Measurements from ENCODE around the gene KEL.
A peak's percentile ranks its signal among the peaks of the same experiment; 100 is the strongest.

KEL gene

DNA sequence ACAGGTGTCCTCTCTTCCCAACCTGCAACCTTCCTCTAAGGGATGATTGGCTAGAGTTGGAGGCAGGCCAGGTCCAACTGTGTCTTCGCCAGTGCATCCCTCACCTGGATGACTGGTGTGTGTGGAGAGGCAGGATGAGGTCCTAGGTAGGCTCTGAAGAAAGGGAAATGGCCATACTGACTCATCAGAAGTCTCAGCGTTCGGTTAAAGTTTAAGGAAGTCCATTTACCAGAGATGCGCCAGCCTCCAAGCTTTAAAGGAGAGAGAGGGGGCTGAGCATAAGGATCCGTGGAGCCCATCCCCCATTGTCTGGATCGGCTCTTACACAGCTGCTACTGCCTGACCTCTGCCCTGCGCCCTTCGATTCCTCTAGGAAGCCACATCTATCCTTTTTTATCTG is 4.4 kb downstream of the KEL start:
- no peak for DNase-seq
- Mint-ChIP-seq H3K27ac (no peak overlapping the region), H3K27me3 (ENCODE audit: low read depth, poor library complexity) (peaks cover 15% of the 10 kb centered on the region), H3K4me1 (no peaks in the 10 kb centered on the region), H3K36me3 (ENCODE audit: low read depth) (peaks cover 13% of the 10 kb centered on the region), H3K4me3 (no peak overlapping the region), H3K9me3 (peaks cover 23% of the 10 kb centered on the region)
- TF ChIP-seq, protein P1, sequence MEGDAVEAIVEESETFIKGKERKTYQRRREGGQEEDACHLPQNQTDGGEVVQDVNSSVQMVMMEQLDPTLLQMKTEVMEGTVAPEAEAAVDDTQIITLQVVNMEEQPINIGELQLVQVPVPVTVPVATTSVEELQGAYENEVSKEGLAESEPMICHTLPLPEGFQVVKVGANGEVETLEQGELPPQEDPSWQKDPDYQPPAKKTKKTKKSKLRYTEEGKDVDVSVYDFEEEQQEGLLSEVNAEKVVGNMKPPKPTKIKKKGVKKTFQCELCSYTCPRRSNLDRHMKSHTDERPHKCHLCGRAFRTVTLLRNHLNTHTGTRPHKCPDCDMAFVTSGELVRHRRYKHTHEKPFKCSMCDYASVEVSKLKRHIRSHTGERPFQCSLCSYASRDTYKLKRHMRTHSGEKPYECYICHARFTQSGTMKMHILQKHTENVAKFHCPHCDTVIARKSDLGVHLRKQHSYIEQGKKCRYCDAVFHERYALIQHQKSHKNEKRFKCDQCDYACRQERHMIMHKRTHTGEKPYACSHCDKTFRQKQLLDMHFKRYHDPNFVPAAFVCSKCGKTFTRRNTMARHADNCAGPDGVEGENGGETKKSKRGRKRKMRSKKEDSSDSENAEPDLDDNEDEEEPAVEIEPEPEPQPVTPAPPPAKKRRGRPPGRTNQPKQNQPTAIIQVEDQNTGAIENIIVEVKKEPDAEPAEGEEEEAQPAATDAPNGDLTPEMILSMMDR (IDR thresholded peaks at IDR 0.05): no peak

DNA sequence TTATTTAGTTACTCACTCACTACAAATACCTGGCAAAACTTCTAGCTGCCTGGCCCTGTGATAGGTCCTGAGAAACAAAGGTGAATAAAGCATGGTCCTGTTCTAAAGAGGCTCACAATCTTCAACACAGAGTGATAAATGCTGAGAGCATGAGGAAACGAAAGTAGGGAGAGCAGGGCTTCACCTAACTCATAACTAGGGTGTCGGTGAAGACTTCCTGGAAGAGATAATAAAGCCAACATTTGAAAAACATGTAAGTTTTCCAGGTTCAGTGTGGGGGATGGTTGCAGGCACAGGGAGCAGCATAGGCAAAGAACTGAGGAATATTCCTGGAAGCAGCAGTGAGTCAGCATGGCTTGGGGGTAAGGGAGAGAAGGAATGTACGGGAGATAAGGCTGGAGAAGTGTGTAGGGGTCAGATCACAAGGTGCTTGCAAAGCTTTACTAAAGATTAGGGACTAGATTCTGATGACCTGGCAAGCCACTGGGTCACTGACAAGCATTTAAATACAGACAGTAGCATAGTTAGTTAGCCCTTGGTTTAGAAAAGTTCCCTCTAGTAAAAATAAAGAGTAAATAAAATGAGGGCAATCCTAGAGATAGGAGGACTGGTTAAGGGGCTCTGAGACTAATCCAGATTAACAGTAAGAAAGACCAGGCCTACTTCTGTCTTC is 5.1 kb downstream of the KEL start:
- Mint-ChIP-seq H3K27ac (no peak overlapping the region), H3K4me3 (no peak overlapping the region), H3K27me3 (ENCODE audit: low read depth, poor library complexity) (peaks cover 15% of the 10 kb centered on the region), H3K36me3 (ENCODE audit: low read depth) (peaks cover 13% of the 10 kb centered on the region), H3K4me1 (no peaks in the 10 kb centered on the region), H3K9me3 (peaks cover 23% of the 10 kb centered on the region)
- no peak for DNase-seq
- TF ChIP-seq, protein P1 (IDR thresholded peaks at IDR 0.05): no peak

DNA sequence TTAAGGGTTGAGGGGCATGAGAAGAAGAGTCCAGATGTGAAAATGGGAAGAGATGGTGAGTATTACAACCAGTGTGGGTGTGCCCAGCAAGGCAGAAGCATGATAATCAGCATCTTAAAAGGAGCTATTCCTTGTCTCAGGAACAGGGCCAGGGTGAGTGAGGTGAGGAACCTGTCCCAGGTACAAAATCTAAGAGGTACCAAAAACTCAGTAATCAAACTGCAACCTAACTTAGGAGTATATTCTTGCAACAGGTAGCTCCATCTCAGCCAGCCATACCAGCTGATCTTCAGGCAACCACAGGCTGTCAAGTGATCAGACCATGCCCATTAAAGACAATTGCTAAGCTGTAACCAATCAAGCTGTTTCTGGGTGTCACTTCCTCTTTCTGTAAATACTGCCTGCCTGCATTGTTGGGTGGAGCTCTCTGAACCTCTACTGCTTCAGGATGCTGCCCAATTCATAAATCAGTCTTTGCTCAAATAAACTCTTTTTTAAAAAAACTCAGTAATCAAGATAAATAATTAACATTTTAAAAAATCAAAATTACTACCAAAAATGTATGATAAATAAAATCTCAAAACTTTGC is 7.4 kb downstream of the KEL start:
- Mint-ChIP-seq H3K27ac (no peak overlapping the region), H3K4me1 (no peaks in the 10 kb centered on the region), H3K36me3 (ENCODE audit: low read depth) (peaks cover 13% of the 10 kb centered on the region), H3K27me3 (ENCODE audit: low read depth, poor library complexity) (peaks cover 12% of the 10 kb centered on the region), H3K4me3 (no peak overlapping the region), H3K9me3 (peaks cover 23% of the 10 kb centered on the region)
- TF ChIP-seq, protein P1 (IDR thresholded peaks at IDR 0.05): no peak
- no peak for DNase-seq

DNA sequence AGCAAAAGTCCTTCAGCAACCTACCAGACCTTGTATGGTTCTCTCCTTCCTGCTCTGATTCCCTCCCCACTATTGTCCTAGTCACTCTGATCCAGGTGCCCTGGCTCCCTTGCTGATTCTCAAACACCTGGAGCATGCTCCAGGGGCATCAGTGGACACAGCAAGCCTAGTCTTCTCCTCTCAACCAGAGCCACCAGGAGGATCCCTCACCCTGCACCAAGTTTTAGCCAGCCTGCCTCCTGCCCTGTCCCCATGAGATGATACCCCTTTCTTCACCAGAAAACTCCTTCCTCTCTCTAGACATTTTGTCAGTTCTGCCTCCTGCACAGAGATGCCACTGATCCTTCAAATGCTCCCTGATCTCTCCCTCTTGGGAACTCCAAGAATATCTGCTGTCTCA is 11.9 kb downstream of the KEL start:
- TF ChIP-seq, protein P1 (IDR thresholded peaks at IDR 0.05): no peak
- Mint-ChIP-seq H3K36me3 (ENCODE audit: low read depth) (peaks cover 7% of the 10 kb centered on the region), H3K4me3 (no peak overlapping the region)

DNA sequence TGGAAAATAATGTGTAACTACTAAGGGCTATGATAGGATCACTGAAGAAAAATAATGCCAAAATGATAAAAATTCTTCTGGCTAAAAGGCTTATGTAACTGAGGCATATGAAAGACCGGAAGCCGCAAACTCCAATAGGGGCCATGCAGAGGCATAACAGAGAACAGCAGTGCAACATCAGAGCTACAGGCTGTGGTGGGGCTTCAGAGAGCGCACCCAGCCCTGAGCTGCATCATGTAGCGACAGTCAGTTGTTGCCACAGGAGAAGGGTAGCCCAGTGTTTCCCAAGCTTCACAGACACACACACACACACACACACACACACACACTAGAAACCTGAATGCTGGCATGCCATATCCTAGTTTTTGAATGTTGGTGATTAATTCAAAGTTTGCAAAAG is 13.6 kb downstream of the KEL start:
- TF ChIP-seq, protein P1 (IDR thresholded peaks at IDR 0.05): no peak
- DNase-seq: no peak
- no peaks in the 10 kb centered on the region for H3K9me3 Mint-ChIP-seq
- H3K36me3 Mint-ChIP-seq (ENCODE audit: low read depth): no peaks in the 10 kb centered on the region
- H3K4me3 Mint-ChIP-seq: no peak overlapping the region
- H3K4me1 Mint-ChIP-seq: peaks cover 8% of the 10 kb centered on the region
- peaks cover 15% of the 10 kb centered on the region for H3K27me3 Mint-ChIP-seq (ENCODE audit: low read depth, poor library complexity)
- no peak overlapping the region for H3K27ac Mint-ChIP-seq

More for the DNA sequence above, 11.9 kb downstream of the KEL start:
- Mint-ChIP-seq H3K4me1 (no peaks in the 10 kb centered on the region), H3K27me3 (ENCODE audit: low read depth, poor library complexity) (peaks cover 16% of the 10 kb centered on the region), H3K27ac (no peak overlapping the region), H3K9me3 (peaks cover 10% of the 10 kb centered on the region)
- no peak for DNase-seq

DNA sequence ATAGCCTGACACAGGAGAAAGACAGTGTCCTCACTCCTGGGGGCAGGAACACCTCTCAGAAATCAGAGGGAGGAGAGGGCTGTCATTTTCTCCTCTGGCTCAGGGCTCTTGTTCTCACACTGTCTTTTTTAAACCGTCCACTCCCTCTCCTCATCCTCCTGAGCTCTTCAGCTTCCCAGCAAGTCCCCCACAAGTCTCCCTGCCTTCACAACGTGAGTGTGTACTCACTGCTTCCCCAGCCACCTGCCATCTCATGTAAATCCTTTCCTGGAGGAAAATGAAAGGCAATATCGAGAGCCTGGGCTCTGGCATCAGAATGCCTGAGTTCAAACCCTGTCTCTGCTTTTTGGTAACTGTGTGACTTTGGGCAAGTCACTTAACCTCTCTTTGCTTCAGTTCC is 17.2 kb downstream of the KEL start:
- TF ChIP-seq, protein P1 (IDR thresholded peaks at IDR 0.05): no peak
- H3K9me3 Mint-ChIP-seq: no peaks in the 10 kb centered on the region
- peaks cover 24% of the 10 kb centered on the region for H3K27me3 Mint-ChIP-seq (ENCODE audit: low read depth, poor library complexity)
- no peak for DNase-seq
- peaks cover 8% of the 10 kb centered on the region for H3K4me1 Mint-ChIP-seq
- H3K36me3 Mint-ChIP-seq (ENCODE audit: low read depth): no peaks in the 10 kb centered on the region
- H3K4me3 Mint-ChIP-seq: no peak overlapping the region
- H3K27ac Mint-ChIP-seq: peak overlapping the region; percentile 52

All from nephron progenitor cell (in vitro differentiated cells).